IMR-90 (cell line): Measurements from ENCODE around the gene SLC25A26. TPM values are rescaled to one million over a fixed set of nuclear protein-coding genes. Genes with fewer than 3 reads are reported as not detected.

Experiments
- ATAC-seq: fragments of 200-7000 bp; cut with Tn5 transposase; 2 replicates; pipeline ENCODE4 v1.9.1; 2020; ENCODE audit warnings: low read depth, mild to moderate bottlenecking, moderate library complexity
- BruUV-seq: library from RNA; stranded (reverse); fragments of 400-500 nt; replicated peaks from 2 replicates; lab custom pipeline; 2021; lab: Mats Ljungman, UMichigan
- CTCF ChIA-PET: fragments of 300-600 bp; formaldehyde crosslinking; extraction: SDS; loops from one replicate; lab custom pipeline; 2021; ENCODE audit warnings: antibody characterized with exemption; lab: Yijun Ruan, JAX
- POLR2A ChIA-PET: fragments of 300-600 bp; sonication (Branson Sonifier 250); formaldehyde crosslinking; loops from one replicate; lab custom pipeline; 2022; ENCODE audit warnings: antibody characterized with exemption; ENCODE audit not compliant: unreplicated experiment; lab: Charles Lee
- DNase-seq: peaks from one replicate; pipeline ENCODE4 v3.0.0; 2013
- H2AFZ ChIP-seq: replicated peaks from 2 replicates; pipeline ENCODE3; 2013; ENCODE audit warnings: low read length, mild to moderate bottlenecking; ENCODE audit not compliant: poor library complexity
- H2AK5ac ChIP-seq: 2 replicates; pipeline ENCODE4 v1.6.1; 2013; ENCODE audit warnings: low read depth, low read length, inconsistent platforms
- H2AK9ac ChIP-seq: replicated peaks from 2 replicates; pipeline ENCODE3; 2013; ENCODE audit warnings: mild to moderate bottlenecking, low read depth, low read length, moderate library complexity; ENCODE audit not compliant: poor library complexity
- H2BK120ac ChIP-seq: 2 replicates; pipeline ENCODE4 v1.6.1; 2013; ENCODE audit warnings: low read depth, low read length, inconsistent platforms
- H2BK15ac ChIP-seq: 3 replicates; pipeline ENCODE4 v1.6.1; 2013; ENCODE audit warnings: low read depth, low read length, inconsistent platforms
- H2BK20ac ChIP-seq: 2 replicates; pipeline ENCODE4 v1.6.1; 2013; ENCODE audit warnings: low read depth, mild to moderate bottlenecking, inconsistent platforms, low read length, moderate library complexity
- H2BK5ac ChIP-seq: 2 replicates; pipeline ENCODE4 v1.6.1; 2013; ENCODE audit warnings: mild to moderate bottlenecking, low read depth, low read length, inconsistent platforms; ENCODE audit not compliant: poor library complexity, severe bottlenecking
- H3K14ac ChIP-seq: replicated peaks from 2 replicates; pipeline ENCODE4 v1.6.1; 2013; ENCODE audit warnings: low read depth, low read length, inconsistent platforms
- H3K18ac ChIP-seq: 2 replicates; pipeline ENCODE4 v1.6.1; 2013; ENCODE audit warnings: low read depth, low read length, control low read depth
- H3K23ac ChIP-seq: 2 replicates; pipeline ENCODE4 v1.6.1; 2013; ENCODE audit warnings: low read depth, low read length, inconsistent platforms
- H3K27ac ChIP-seq: 2 replicates; pipeline ENCODE4 v1.5.1; 2013; ENCODE audit warnings: mild to moderate bottlenecking, control low read depth, low read length; ENCODE audit not compliant: insufficient read depth
- H3K27me3 ChIP-seq: 2 replicates; pipeline ENCODE4 v1.6.1; 2013; ENCODE audit warnings: low read length; ENCODE audit not compliant: control insufficient read depth, insufficient read depth
- H3K36me3 ChIP-seq: 2 replicates; pipeline ENCODE4 v1.6.1; 2013; ENCODE audit warnings: low read length, mixed read lengths; ENCODE audit not compliant: control insufficient read depth, insufficient read depth
- H3K4ac ChIP-seq: 2 replicates; pipeline ENCODE4 v1.6.1; 2013; ENCODE audit warnings: low read depth, low read length, inconsistent platforms
- H3K4me1 ChIP-seq: 2 replicates; pipeline ENCODE4 v1.6.1; 2013; ENCODE audit warnings: low read length, mixed read lengths; ENCODE audit not compliant: control insufficient read depth, insufficient read depth
- H3K4me2 ChIP-seq: 2 replicates; pipeline ENCODE4 v1.6.1; 2013; ENCODE audit warnings: low read depth, mild to moderate bottlenecking, control low read depth, low read length, moderate library complexity
- H3K4me3 ChIP-seq: 2 replicates; pipeline ENCODE4 v1.5.1; 2013; ENCODE audit warnings: low read depth, mild to moderate bottlenecking, control low read depth, low read length, moderate library complexity; ENCODE audit not compliant: insufficient read depth
- H3K56ac ChIP-seq: 2 replicates; pipeline ENCODE4 v1.6.1; 2013; ENCODE audit warnings: low read length, inconsistent platforms; ENCODE audit not compliant: insufficient read depth; ENCODE audit errors: extremely low read depth
- H3K79me1 ChIP-seq, 2 experiments: 2 replicates each; pipeline ENCODE4 v1.6.1; 2013; ENCODE audit warnings: low read length in 2 of 2, inconsistent platforms in 1 of 2, low read depth in 1 of 2
- H3K9ac ChIP-seq: 2 replicates; pipeline ENCODE4 v1.6.1; 2013; ENCODE audit warnings: low read depth, low read length, control low read depth
- H3K9me1 ChIP-seq: 2 replicates; pipeline ENCODE4 v1.6.1; 2013; ENCODE audit warnings: low read length, inconsistent platforms; ENCODE audit not compliant: insufficient read depth
- H3K9me3 ChIP-seq: 2 replicates; pipeline ENCODE4 v1.6.1; 2013; ENCODE audit warnings: low read length; ENCODE audit not compliant: control insufficient read depth, insufficient read depth
- H4K20me1 ChIP-seq: 2 replicates; pipeline ENCODE4 v1.6.1; 2013; ENCODE audit warnings: low read length, inconsistent platforms; ENCODE audit not compliant: insufficient read depth
- H4K5ac ChIP-seq: 2 replicates; pipeline ENCODE4 v1.6.1; 2013; ENCODE audit warnings: mild to moderate bottlenecking, low read depth, low read length, control low read depth
- H4K8ac ChIP-seq, 2 experiments: 2 replicates each; pipeline ENCODE4 v1.6.1; 2013; ENCODE audit warnings: low read depth in 2 of 2, low read length in 2 of 2, control low read depth in 1 of 2, inconsistent platforms in 1 of 2
- H4K91ac ChIP-seq: 2 replicates; pipeline ENCODE4 v1.6.1; 2013; ENCODE audit warnings: low read depth, low read length, inconsistent platforms; ENCODE audit not compliant: insufficient read depth
- BHLHE40 ChIP-seq: fragments of 150-350 bp; IDR thresholded peaks from 2 replicates; pipeline ENCODE4 v1.6.1; 2016; ENCODE audit warnings: mild to moderate bottlenecking, low read depth, low read length
- CHD1 ChIP-seq: IDR thresholded peaks from 2 replicates; pipeline ENCODE4 v1.6.1; 2012; ENCODE audit warnings: low read depth, low read length, improper control_type of control experiment
- MAFK ChIP-seq: IDR thresholded peaks from 2 replicates; pipeline ENCODE4 v1.6.1; 2012; ENCODE audit warnings: low read depth, low read length, improper control_type of control experiment
- RCOR1 ChIP-seq: IDR thresholded peaks from 2 replicates; pipeline ENCODE4 v1.6.1; 2012; ENCODE audit warnings: mild to moderate bottlenecking, low read length, improper control_type of control experiment; ENCODE audit not compliant: insufficient replicate concordance
- RFX5 ChIP-seq: IDR thresholded peaks from 2 replicates; pipeline ENCODE4 v1.8.0; 2012; ENCODE audit warnings: low read depth, mild to moderate bottlenecking, low read length, moderate library complexity
- USF2 ChIP-seq: fragments of 150-350 bp; IDR thresholded peaks from 2 replicates; pipeline ENCODE4 v1.6.1; 2017; ENCODE audit warnings: mild to moderate bottlenecking, antibody characterized with exemption, low read length, low read depth
- WGBS, 2 experiments: methylation state at CpG; one replicate each; pipeline versions ENCODE4 v1.1.5 to v1.1.7; 2013; ENCODE audit warnings: missing lambda C conversion rate in 2 of 2; ENCODE audit not compliant: insufficient read length in 1 of 2; ENCODE audit errors: extremely low coverage in 2 of 2; 5-methylcytosine and 5-hydroxymethylcytosine counted together
- dilution Hi-C: fragments of 300-500 bp; cut with HindIII; formaldehyde crosslinking; loops from one replicate; pipeline ENCODE4 v1.14.3; 2018; ENCODE audit warnings: low sequenced_read_pairs; ENCODE audit not compliant: unreplicated experiment
- in situ Hi-C: fragments of 300-500 bp; cut with MboI; formaldehyde crosslinking; loops from 3 replicates; pipeline ENCODE4 v1.14.3; 2019; ENCODE audit warnings: low sequenced_read_pairs, inconsistent platforms, mixed read lengths
- intact Hi-C: fragments of 100-400 bp; cut with micrococcal nuclease; formaldehyde crosslinking; loops from 2 replicates; pipeline ENCODE4 v1.10.0; 2022
- polyA plus RNA-seq, 3 experiments: library from polyadenylated mRNA; depleted of rRNA; stranded (reverse); fragments of >200 nt; gene quantifications; 2 replicates each; pipeline ENCODE4 v1.2.3, GENCODE V29; 2012; ENCODE audit warnings: low replicate concordance in 1 of 3
- total RNA-seq: library from RNA; depleted of rRNA; stranded (reverse); fragments of >200 nt; gene quantifications from 2 replicates; pipeline ENCODE4 v1.2.3, GENCODE V29; 2012
- TF ChIP-seq, protein P1 (sequence below): conservative IDR thresholded peaks from 2 replicates; pipeline ENCODE4 v1.5.1; 2012; ENCODE audit warnings: mild to moderate bottlenecking, low read depth, low read length, improper control_type of control experiment

SLC25A26 gene
- total and polyA plus RNA-seq, 2 of the 4 experiments (the other 2 are of a cell fraction): 10.9 to 12.7 TPM

- POLR2A ChIA-PET: no interaction called here
These were observed 20.7 kb downstream of the SLC25A26 start for GRCh38 chr3:66241466-66241865.

More at GRCh38 chr3:66241466-66241865, 20.7 kb downstream of the SLC25A26 start:
- H3K23ac ChIP-seq: no peak overlapping the region
- no peak overlapping the region for H2AK5ac ChIP-seq
- no peak overlapping the region for H3K27ac ChIP-seq
- H2AFZ ChIP-seq: no peak overlapping the region
- H3K9ac ChIP-seq: no peak overlapping the region
- H3K27me3 ChIP-seq: no peaks in the 10 kb centered on the region
- no peak overlapping the region for H3K56ac ChIP-seq
- H3K9me1 ChIP-seq: no peaks in the 10 kb centered on the region
- TF ChIP-seq, protein P1, sequence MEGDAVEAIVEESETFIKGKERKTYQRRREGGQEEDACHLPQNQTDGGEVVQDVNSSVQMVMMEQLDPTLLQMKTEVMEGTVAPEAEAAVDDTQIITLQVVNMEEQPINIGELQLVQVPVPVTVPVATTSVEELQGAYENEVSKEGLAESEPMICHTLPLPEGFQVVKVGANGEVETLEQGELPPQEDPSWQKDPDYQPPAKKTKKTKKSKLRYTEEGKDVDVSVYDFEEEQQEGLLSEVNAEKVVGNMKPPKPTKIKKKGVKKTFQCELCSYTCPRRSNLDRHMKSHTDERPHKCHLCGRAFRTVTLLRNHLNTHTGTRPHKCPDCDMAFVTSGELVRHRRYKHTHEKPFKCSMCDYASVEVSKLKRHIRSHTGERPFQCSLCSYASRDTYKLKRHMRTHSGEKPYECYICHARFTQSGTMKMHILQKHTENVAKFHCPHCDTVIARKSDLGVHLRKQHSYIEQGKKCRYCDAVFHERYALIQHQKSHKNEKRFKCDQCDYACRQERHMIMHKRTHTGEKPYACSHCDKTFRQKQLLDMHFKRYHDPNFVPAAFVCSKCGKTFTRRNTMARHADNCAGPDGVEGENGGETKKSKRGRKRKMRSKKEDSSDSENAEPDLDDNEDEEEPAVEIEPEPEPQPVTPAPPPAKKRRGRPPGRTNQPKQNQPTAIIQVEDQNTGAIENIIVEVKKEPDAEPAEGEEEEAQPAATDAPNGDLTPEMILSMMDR: no peak
- TF ChIP-seq BHLHE40: no peak
- no peak for TF ChIP-seq USF2
- no peak for TF ChIP-seq MAFK
- no peak for TF ChIP-seq CHD1
- TF ChIP-seq RFX5: no peak
- no peak for TF ChIP-seq RCOR1
- 100% methylated on average over 1 of the region's 3 CpGs; no CpG with 5 or more reads in 1 of the 2 experiments for WGBS, 2 experiments
- intact Hi-C loops (no loop called here), dilution Hi-C loops (no loop called here), in situ Hi-C loops (no loop called here)
- H3K4ac ChIP-seq: no peak overlapping the region
- no peaks in the 10 kb centered on the region; the same call in 1 of the 2 replicates for H3K9me3 ChIP-seq
- no peaks in the 10 kb centered on the region for H4K20me1 ChIP-seq
- H3K36me3 ChIP-seq: peaks cover 7% of the 10 kb centered on the region
- no peak overlapping the region for H3K18ac ChIP-seq
- DNase-seq (no peak), ATAC-seq (no peak)
- H2BK5ac ChIP-seq: no peak overlapping the region
- H3K79me1 ChIP-seq: no peaks in the 10 kb centered on the region
- H3K4me1 ChIP-seq: no peaks in the 10 kb centered on the region
- H4K91ac ChIP-seq: no peak overlapping the region
- H2BK15ac ChIP-seq: no peak overlapping the region
- CTCF ChIA-PET: interaction anchor here (0.8 kb wide), 1 partner anchor 137 kb away, joined by 3 read pairs; no protein-coding TSS in a partner anchor
- no peak overlapping the region for H2BK120ac ChIP-seq
- no peak overlapping the region for H3K14ac ChIP-seq
- no peak overlapping the region for H4K5ac ChIP-seq
- H3K4me2 ChIP-seq: no peak overlapping the region
- no peak overlapping the region for H3K4me3 ChIP-seq
- H4K8ac ChIP-seq: no peak overlapping the region
- no peak overlapping the region for H2AK9ac ChIP-seq
- H2BK20ac ChIP-seq: no peak overlapping the region
- BruUV-seq: no TSS peak
